SK-MEL-5 (cell line): Measurements from ENCODE around the gene PEDS1. TPM values are rescaled to one million over a fixed set of nuclear protein-coding genes. Genes with fewer than 3 reads are reported as not detected.
"Not testable (repeated sequence)": the region's sequence is repeated elsewhere in the genome, so short reads cannot be mapped to it uniquely, and the experiment has no call there.

ENCODE experiments used
- DNase-seq: peaks from one replicate; pipeline ENCODE4 v3.0.0-alpha.2; 2016; ENCODE audit warnings: low read depth, low spot score
- in situ Hi-C: cut with HindIII; loops from 2 replicates; pipeline ENCODE4 v1.10.0; 2016; ENCODE audit warnings: low sequenced_read_pairs, high pct_unique_total_duplicates, low pct_unique_long_range_greater_than_20kb
- polyA plus RNA-seq, 2 experiments: library from polyadenylated mRNA; depleted of rRNA; stranded (reverse); fragments of >200 nt; gene quantifications; 2 replicates each; pipeline ENCODE4 v1.2.3, GENCODE V29; 2015
- total RNA-seq: library from RNA; depleted of rRNA; stranded (reverse); fragments of >200 nt; shearing (Covaris generic); gene quantifications from 2 replicates; pipeline ENCODE4 v1.2.3, GENCODE V29; 2014; rRNA removed

The PEDS1 gene
- 38.6 and 41.1 TPM in 2 replicates for total RNA-seq
- 57.4 and 64.0 TPM in 2 replicates for polyA plus RNA-seq (2015; cell fraction: cytosol; rRNA removed)
- polyA plus RNA-seq (2015; cell fraction: nucleus; rRNA removed), result 17.6 and 22.2 TPM in 2 replicates

DNA sequence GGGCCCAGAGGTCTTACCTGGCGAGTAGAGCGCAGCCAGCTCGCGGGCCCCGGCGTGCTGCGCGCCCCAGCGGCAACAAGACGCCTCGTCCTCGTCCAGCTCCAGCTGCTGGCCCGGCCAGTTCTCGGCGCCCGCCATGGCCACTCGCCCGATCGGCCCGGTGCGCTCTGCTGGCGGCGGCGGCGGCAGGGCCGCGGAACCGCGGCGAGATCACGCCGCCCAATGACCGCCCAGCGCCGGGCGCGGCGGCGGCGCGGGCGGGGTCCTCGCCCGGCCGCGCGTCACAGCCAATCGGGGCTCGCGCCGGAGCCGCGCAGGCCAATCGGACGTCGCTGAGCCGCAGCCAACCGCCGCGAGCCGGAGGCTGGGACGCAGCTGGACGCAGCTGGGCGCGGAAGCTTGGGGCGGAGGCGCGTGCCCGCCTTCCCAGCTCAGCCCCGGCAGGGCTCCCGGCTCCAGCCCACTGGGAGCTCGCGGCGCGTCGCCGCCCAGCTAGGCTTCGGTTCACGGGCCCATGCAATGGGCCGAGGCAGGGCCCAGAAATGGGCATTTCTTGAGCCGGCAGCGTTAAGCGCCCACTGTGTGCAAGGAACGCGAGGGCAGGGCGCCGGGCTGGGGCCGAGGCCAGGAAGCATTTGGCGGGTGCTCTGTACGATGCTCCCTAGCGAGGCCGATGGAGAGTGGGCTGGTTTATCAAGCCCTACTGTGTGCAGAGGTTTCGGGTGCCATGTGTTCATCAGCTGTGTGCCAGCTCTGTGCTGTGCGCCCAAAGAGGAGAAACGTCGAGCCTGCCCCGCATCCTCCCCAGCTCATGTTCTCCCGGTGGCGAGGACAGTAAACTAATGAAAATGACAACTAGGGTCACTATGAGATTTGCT is at the start of gene PEDS1:
PEDS1 (minus strand) TSS at position 224 of the 878 bp plus-strand sequence; CDS start at position 138, 86 bp downstream.
- peak; percentile 91 for DNase-seq
- in situ Hi-C loops, result no loop called here

DNA sequence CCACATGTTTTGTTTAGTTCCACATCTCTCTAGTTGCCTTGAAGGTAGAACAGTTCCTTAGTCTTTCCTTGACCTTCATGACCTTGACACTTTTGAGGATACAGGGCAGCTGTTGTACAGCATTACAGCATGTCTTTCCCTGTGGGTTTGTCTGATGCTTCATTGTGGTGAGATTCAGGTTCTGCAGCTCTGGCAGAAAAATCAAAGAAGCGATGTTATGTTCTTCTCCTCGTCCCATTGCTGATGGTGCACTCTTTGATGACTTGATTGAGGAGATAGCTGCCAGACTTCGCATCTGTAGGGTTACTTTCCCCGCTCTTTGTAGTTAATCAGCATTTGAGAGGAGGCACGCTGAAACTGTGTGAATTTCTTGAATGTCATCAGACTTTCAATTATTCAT is 49.2 kb upstream of the PEDS1 start:
- no peak for DNase-seq
- in situ Hi-C loops, result no loop called here

DNA sequence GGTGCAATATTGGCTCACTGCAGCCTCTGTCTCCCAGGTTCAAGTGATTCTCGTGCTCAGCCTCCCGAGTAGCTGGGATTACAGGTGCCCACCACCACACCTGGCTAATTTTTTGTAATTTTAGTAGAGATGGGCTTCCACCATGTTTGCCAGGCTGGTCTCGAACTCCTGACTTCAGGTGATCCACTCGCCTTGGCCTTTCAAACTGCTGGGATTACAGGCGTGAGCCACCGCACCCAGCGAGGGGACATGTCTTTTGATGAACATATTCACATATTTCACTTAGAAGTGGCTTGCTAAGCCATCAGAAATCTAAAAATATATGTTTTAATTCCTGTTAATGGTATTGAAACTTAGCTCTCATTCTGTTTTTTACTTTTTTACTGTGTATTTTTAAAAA is 48.2 kb upstream of the PEDS1 start:
- DNase-seq, result not testable (repeated sequence)

DNA sequence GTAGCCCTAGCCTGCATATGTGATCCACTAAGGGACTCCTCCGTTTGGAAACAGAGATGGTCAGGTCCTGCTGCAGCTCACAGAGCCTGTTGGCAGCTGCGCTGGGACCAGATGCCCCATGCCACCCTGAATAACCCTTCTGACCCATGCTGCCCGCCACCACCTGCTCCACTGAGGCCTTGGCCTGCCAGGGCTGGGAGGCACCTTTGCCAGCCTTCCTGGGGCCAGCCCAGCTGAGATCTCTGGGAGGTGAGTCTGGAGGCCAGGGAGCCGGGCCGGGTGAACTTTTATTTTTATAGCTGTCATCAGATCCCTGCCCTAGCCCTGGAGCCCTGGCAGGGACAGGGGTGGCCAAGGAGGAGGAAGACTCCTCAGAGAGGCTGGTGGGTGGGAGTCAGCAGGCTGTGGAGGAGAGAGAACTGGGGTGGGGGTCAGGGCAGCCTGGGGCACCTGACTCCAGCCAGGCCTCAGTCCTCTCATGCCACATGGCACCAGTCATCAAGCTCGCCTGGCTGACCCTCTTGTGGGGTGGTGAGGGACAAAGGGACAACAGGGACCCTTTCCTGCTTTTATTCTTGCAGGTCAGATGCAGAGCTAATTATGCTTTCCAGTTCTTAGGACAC is 47.1 kb upstream of the PEDS1 start:
- in situ Hi-C loops, result no loop called here

More for the DNA sequence above, 48.2 kb upstream of the PEDS1 start:
- in situ Hi-C loops, result not testable (repeated sequence)

DNA sequence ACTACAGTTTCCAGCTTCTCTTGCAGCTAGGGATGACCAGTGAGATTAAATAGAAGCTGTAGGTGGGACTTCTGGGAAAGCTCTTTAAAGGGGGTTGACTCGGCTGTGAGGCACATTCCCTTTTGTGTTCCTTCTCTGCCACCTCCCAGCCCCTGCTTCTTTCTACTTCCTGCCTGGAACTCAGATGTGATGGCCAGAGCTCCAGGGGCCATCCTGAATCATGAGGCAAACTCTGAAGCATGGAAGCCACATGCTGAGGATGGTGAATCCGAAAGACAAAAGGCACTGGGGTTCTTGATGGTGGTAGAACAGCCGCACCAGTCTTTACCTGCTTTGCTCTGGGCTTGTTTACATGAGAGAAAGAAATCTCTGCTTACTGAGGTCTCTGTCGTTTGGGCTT is 46.2 kb upstream of the PEDS1 start:
- DNase-seq, result no peak
- in situ Hi-C loops, result no loop called here

More for the DNA sequence above, 47.1 kb upstream of the PEDS1 start:
- no peak for DNase-seq

DNA sequence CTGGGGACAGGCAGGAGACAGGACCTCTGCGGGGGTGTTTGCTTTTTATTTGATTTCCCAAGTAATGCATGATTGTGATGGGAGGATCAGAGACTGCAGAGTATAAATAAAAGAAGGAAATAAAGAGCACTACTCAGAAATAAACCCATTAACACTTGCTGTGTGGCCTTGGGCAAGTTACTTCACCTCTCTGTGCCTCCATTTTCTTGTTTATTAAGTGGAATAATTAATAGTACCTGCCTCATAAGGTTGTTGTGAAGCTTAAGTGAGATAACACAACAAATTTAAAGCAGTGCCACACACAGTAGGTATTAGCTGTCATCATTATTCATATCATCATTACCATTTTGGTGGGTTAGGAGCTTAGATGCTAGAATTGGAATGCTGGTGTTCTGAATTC is 45.2 kb upstream of the PEDS1 start:
- DNase-seq, result no peak
- in situ Hi-C loops, result no loop called here

DNA sequence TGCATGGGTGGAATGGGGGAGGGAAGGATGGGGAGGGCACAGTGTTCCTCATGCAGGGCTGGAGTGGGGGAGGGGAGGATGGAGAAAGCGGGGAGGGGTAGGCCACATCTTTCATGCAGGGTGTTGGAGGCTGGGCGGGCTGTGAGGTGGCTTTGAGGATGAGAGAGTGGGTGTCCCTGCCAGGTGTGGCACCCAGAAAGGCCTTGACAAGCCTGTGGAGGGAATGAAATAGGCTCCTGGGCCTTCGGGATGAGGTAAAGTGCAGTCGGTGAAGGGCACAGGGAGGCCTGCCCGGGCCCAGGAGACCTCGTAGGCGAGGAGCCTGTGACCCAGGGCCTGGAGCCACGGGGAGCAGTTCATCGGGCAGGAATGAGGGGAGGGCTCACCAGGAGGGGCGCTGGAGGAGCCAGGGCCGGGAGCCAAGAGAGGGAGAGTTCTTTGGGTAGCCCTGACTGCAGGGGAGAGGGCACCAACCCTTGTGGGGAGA is 44.7 kb upstream of the PEDS1 start:
- in situ Hi-C loops, result no loop called here

DNA sequence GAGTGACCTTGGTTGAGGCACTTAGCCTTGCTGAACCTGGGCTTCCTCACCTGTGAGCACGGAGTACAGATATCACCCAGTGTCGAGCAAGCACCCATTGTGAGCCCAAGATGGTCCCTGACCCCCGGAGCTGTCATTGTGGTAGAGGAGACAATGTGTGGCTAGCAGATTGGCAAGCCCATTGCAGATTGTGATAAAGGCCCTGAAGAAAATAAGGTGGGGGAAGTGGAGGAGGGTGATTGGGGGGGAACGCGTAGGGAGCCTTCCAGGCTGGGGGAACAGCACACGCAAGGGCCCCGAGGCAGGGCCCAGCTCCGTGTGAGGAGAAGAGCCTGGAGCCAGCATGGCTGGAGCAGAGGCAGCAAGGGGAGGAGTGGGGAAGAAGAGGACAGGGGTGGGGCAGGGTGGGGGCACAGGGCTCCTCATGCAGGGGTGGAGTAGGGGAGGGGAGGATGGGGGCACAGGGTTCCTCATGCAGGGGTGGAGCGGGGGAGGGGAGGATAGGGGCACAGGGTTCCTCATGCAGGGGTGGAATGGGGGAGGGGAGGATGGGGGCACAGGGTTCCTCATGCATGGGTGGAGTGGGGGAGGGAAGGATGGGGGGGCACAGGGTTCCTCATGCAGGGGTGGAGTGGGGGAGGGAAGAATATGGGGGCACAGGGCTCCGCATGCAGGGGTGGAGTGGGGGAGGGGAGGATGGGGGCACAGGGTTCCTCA is 44.1 kb upstream of the PEDS1 start:
- in situ Hi-C loops, result no loop called here

More for the DNA sequence above, 44.7 kb upstream of the PEDS1 start:
- no peak for DNase-seq

DNA sequence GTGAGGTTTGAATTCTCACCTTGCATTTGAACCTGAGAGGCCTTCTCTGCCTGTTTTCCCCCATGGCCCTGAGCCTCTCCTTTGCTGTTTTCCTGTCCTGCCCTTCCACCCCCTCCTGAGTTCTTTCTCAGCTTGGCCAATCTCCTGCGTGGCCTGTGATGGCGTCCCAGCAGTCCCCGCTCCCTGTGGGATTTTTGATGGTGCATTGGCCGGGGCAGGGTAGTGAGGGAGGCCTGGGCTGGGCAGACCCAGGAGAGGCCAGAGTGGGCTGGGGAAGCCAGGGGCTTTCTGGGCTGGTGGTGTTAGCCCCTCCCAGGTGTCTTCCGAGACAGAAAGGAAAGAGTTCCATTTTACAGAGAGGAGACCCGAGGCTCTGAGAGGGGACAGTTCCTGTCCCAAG is 43.4 kb upstream of the PEDS1 start:
- in situ Hi-C loops, result no loop called here
- DNase-seq, result no peak

More for the DNA sequence above, 44.1 kb upstream of the PEDS1 start:
- DNase-seq, result no peak

DNA sequence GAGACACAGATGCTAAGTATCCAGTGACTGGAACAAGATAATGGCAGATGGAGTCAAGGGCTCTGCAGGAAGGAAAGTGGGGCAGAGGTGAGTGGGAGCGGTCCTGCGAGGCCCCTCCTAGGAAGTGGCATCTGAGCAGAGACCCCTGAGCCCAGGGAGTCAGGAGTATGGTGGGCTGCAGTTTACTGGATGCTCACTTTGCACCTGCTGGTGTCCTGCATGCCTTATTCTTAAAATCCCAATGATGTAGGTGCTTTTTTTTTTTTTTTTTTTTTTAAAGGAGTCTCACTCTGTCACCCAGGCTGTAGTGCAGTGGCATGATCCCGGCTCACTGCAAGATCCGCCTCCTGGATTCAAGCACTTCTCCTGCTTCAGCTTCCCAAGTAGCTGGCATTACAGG is 42.7 kb upstream of the PEDS1 start:
- DNase-seq, result no peak

DNA sequence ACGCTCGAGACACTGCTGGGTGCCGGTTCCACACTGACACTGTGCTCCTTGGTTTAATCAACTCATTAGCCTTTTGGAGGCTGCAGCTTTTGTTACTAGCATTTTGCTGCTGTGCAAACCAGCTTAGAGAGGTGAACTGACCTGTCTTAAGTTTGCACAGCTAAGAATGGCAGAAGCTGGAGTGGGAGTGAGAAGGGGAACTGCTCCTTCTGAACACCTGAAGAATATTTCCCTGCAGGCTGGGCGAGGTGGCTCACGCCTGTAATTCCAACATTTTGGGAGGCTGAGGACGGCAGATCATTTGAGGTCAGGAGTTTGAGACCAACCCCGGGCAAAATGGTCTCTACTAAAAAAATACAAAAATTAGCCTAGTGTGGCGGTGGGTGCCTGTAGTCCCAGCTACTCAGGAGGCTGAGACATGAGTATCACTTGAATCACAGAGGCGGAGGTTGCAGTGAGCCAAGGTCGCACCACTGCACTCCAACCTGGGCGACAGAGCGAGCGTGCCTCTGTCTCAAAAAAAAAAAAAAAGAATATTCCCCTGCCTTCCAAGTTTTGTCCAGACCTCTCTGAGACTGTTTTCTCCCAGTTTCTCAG is 42.1 kb upstream of the PEDS1 start:
- DNase-seq, result no peak
- in situ Hi-C loops, result no loop called here

More for the DNA sequence above, 42.7 kb upstream of the PEDS1 start:
- in situ Hi-C loops, result no loop called here

DNA sequence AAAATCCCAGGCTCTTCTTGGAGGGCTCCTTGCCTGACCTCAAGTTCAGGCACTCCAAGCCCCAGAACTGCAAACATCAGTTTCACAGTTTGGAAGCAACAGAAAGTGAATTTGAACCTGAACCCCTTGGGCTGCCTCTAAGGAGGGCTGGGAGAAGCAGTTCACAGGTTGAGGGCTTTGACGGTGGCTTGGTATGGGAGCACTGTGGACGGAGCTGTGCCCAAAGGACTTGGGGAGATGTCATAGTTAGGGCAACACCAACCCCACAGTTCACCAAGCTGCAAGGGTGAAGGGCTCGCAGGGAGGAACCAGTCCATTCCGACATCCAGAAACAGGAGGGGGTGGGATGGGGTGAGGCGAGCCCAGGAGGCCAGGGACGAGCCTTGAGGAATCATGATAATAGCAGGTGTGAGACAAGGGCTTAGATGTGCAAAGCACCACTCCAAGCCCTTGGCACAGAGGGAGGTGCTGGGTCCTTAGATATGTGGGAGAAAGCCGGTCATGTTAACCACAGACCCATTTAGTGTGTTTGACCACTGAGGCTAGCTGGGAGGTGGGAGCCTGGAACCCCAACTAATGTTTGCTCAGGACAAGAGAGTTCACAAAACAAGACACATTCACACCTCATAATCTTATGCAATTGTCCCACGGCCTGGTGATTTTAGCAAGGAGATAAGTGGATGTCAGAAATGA is 41.5 kb upstream of the PEDS1 start:
- no peak for DNase-seq
- in situ Hi-C loops, result no loop called here

DNA sequence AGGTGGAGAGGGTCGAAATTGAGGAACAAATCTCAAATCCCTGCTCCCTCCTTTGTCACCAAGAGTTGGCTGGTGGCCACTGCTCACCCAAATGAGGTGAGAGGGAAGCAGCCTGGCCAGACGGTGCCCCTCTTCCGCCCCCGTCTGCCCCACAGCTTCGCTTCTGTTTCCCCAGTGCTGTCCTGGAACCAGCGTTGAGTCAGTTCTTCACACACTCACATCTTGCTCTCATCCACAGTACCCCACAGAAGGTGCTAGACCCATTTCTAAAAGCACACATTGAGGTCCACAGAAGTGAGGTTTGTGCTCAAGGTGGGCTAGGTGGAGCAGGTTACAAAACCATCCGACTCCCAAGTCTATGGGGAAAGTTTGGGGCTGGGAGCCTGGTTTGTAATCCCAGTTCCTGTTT is 40.9 kb upstream of the PEDS1 start:
- in situ Hi-C loops, result no loop called here
- no peak for DNase-seq

DNA sequence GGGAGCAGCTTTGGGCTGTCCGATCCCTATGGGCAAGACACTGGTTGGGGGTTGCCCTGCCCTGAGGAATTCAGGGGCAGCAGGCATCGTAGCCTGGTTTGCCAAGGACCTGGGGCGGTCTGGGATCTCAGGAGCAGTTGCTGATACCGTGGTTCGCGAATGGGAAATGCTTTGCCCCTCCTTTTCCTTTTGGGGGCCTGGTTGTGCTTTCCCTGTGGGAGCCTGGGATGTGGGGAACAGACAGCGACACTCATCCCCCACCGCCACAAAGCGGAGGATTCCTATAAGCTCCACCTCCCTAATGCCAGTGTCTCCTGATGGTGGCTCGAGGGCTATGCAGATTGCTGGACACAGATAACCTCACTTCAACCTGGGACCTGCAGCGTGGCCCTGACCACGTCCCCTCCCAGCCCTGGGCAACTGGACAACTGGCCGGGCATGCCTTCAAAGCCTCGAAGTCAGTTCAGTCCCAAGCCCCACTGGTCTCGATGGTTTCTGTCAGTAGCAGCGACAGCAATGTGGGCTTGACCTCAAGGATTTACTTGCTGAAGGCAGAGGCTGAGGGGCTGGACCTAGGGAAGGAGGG is 40.4 kb upstream of the PEDS1 start:
- DNase-seq, result no peak
- in situ Hi-C loops, result no loop called here

DNA sequence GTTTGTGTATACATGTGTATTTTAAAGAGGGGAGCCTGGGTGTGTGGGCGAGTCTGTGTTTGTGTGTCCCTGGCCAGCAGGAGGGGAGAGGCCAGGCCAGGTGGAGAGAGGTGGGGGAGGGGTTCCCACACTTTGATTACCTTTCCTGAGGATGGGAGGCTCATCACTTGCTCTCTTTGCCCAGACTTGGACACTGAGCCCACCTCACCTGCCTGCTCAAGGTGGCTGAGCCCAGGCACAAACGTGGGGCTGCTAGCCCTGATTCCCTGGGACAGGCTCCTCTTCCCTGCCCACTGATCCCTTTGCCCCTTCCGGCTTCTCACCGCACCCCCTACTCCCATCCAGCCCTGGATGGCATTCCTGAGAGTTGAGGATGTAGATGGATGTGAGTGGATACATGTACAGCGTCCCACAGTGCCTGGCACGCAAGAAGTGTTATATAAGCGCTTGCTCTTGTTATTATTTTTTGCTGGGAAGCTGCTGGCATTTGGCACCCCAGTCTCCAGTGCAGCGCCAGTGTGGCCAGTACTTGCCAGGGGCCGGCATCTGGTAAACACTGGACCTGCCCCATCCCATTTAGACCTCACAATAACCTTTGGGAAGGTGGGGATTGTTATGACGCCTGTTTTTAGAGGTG is 39.8 kb upstream of the PEDS1 start:
- in situ Hi-C loops, result no loop called here
- DNase-seq, result no peak
